ENCODE data around the gene PEG3.

Gene PEG3

DNA sequence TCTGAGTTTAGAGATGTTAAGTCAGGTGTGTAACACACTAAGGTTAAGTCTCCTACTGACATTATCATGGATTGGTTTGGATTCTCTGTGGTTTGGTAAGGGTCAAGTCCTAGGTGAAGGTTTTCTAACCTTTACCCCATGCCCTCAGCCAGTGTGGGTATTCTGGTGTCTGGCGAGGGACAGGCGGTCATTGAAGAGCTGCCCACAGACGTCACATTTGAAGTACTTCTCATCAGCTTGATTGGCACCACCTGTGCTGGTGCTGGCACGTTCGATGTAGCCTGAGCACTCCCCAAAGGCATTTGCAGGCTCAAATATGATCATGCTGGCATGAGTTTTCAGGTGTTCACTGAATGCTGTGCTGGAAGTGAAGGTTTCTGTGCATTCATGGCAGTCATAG lies 27.0 kb downstream of the PEG3 start:
- no peak for DNase-seq (ENCODE audit: extremely low spot score, insufficient read length, low read depth)
- FAIRE-seq = no peak

- no peak for FAIRE-seq
- DNase-seq (ENCODE audit: extremely low spot score, insufficient read length, low read depth) = no peak
These were observed 29.0 kb downstream of the PEG3 start for GRCh38 chr19:56811480-56811879.

- DNase-seq (ENCODE audit: extremely low spot score, insufficient read length, low read depth) = no peak
- FAIRE-seq = no peak
These were observed 30.3 kb downstream of the PEG3 start for GRCh38 chr19:56810260-56810659.

GRCh38 chr19:56808717-56809392 lies 31.7 kb downstream of the PEG3 start:
- FAIRE-seq (no peak), DNase-seq (ENCODE audit: extremely low spot score, insufficient read length, low read depth) (no peak)

- DNase-seq (ENCODE audit: extremely low spot score, insufficient read length, low read depth) = no peak
- FAIRE-seq = no peak
These were observed 33.9 kb downstream of the PEG3 start for GRCh38 chr19:56806639-56807038.

Data from GM18507 (cell line).